ENCODE data around the gene CIART.
"Not testable (repeated sequence)": the region's sequence is repeated elsewhere in the genome, so short reads cannot be mapped to it uniquely, and the experiment has no call there.

CIART gene

GRCh38 chr1:150302902-150303301 is 20.5 kb downstream of the CIART start:
- POLR2A ChIA-PET (ENCODE audit: low non-redundant PET), result no interaction called here
- H3K27ac ChIP-seq, result no peak overlapping the region
- CTCF ChIA-PET, result no interaction called here
- DNase-seq (ENCODE audit: low spot score), result no peak
- TF ChIP-seq, protein P1, sequence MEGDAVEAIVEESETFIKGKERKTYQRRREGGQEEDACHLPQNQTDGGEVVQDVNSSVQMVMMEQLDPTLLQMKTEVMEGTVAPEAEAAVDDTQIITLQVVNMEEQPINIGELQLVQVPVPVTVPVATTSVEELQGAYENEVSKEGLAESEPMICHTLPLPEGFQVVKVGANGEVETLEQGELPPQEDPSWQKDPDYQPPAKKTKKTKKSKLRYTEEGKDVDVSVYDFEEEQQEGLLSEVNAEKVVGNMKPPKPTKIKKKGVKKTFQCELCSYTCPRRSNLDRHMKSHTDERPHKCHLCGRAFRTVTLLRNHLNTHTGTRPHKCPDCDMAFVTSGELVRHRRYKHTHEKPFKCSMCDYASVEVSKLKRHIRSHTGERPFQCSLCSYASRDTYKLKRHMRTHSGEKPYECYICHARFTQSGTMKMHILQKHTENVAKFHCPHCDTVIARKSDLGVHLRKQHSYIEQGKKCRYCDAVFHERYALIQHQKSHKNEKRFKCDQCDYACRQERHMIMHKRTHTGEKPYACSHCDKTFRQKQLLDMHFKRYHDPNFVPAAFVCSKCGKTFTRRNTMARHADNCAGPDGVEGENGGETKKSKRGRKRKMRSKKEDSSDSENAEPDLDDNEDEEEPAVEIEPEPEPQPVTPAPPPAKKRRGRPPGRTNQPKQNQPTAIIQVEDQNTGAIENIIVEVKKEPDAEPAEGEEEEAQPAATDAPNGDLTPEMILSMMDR (conservative IDR thresholded peaks at IDR 0.05; ENCODE audit: low read depth), result no peak

DNA sequence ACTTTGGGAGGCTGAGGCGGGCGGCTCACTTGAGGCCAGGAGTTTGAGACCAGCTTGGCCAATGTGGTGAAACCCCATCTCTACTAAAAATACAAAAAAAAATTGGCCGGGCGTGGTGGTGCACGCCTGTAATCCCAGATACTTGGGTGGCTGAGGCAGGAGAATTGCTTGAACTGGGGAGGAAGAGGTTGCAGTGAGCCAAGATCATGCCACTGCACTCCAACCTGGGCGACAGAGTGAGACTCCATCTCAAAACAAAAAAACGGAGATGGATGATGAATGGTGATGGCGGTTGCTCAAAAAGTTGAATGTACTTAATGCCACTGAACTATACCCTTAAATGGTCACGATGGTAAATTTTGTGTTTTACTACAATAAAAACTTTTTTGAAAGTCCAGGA is 26.2 kb downstream of the CIART start:
- H3K27ac ChIP-seq; DNase-seq (ENCODE audit: low spot score); CTCF ChIA-PET; POLR2A ChIA-PET (ENCODE audit: low non-redundant PET): not testable (repeated sequence)

DNA sequence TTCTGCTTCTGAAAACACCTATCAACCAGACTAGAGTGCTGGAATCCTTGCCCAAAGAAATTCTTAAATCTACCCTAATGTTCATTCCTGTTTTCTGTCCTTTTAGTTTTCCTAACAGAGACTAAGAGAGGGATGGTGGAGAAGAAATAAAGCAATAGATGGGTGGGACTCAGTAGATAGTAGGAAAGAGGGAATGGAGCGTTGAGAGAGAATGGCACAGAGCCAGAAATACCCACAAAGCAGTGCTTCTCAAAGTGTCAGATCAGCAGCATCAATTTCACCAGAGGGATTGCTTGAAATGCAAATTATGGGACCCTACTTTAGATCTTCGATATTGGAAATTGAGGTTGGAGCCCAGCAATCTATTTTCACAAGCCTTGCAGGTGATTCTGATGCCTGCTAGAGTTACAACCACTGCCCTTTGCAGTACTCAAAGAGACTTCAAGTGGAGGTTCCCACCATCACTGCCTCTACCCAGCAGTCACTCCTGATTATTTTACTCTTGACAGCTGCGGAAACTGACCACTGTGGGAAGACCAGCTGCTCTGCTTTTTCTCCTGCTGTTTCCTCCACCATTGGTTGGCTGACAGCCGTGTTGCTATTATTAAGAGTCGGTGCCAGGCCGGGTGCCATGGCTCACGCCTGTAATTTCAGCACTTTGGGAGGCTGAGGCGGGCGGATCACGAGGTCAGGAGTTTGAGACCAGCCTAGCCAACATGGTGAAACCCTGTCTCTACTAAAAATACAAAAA is 27.6 kb downstream of the CIART start:
- TF ChIP-seq, protein P1 (conservative IDR thresholded peaks at IDR 0.05; ENCODE audit: low read depth), result no peak
- H3K27ac ChIP-seq, result 0 out of 2 replicates have a peak overlapping the region, but pooled peaks have one; percentile 12
- CTCF ChIA-PET, result no interaction called here
- POLR2A ChIA-PET (ENCODE audit: low non-redundant PET), result no interaction called here
- DNase-seq (ENCODE audit: low spot score), result no peak

DNA sequence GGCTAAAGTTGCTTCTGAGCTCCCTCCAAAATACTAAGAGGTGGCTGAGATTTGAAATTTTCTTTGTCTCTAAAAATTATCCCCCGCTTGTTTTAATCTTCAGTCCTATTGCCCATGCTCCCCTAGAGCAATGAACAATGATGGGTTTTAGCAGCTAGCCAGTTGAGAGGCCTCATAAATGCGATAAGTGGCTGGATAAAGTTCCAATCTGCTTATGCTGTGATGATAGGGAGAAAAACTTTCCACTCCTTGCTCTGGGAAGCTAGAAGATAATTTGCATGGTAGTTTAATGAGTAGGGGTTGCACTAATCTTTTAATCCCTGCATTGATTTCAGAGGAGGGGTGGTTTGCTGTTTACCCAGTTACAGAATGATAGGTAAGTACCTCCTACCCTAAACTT is 29.4 kb downstream of the CIART start:
- POLR2A ChIA-PET (ENCODE audit: low non-redundant PET), result no interaction called here
- TF ChIP-seq, protein P1 (conservative IDR thresholded peaks at IDR 0.05; ENCODE audit: low read depth), result no peak
- DNase-seq (ENCODE audit: low spot score), result no peak
- no peak overlapping the region for H3K27ac ChIP-seq
- CTCF ChIA-PET, result no interaction called here

GRCh38 chr1:150314691-150315090 is 32.3 kb downstream of the CIART start:
- DNase-seq (ENCODE audit: low spot score); CTCF ChIA-PET; H3K27ac ChIP-seq: not testable (repeated sequence)
- POLR2A ChIA-PET (ENCODE audit: low non-redundant PET), result interaction anchor here (0.6 kb wide), 1 partner anchor 23 kb away, joined by 3 read pairs; no protein-coding TSS in a partner anchor

DNA sequence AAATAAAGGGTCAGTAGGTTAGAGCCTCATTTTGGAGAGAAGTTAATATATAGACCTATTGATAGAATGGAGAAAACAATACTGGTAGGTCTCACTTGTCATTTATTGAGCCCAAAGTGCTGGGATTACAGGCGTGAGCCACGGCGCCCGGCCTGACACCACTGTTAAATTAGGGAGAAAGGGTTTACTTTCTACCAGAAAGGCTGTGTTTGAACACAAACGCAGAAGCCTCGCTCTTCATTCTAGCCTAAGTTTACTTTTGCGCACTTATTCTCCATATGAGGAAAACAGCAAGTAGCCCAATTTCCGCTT is 38.3 kb downstream of the CIART start:
- DNase-seq (ENCODE audit: low spot score), result no peak
- ChIA-PET CTCF (interaction anchor here (0.6 kb wide), 1 partner anchor 638 kb away, joined by 3 read pairs; no protein-coding TSS in a partner anchor), POLR2A (ENCODE audit: low non-redundant PET) (interaction anchor here (0.5 kb wide), 1 partner anchor 253 kb away, joined by 3 read pairs; no protein-coding TSS in a partner anchor)
- H3K27ac ChIP-seq, result peak overlapping the region; percentile 88
- TF ChIP-seq, protein P1 (conservative IDR thresholded peaks at IDR 0.05; ENCODE audit: low read depth), result no peak

DNA sequence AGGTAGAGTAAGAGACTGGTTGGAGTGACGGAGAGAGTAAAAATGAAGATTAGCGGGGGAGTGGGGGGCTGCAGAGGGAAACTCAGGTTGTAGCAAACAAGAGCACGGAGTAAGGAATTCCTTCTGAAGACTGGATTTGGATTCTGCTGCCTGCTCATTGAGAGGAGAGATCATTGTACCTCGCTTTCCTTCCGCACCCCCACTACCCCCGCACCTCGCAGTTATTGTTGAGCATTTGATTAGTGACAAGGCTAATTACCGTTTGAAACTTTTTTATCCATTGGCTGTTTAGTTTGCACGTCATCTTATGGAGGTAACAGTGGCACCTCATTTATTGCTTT is 39.4 kb downstream of the CIART start:
- POLR2A ChIA-PET (ENCODE audit: low non-redundant PET), result no interaction called here
- TF ChIP-seq, protein P1 (conservative IDR thresholded peaks at IDR 0.05; ENCODE audit: low read depth), result no peak
- CTCF ChIA-PET, result no interaction called here
- H3K27ac ChIP-seq, result peak overlapping the region; percentile 88
- DNase-seq (ENCODE audit: low spot score), result no peak

DNA sequence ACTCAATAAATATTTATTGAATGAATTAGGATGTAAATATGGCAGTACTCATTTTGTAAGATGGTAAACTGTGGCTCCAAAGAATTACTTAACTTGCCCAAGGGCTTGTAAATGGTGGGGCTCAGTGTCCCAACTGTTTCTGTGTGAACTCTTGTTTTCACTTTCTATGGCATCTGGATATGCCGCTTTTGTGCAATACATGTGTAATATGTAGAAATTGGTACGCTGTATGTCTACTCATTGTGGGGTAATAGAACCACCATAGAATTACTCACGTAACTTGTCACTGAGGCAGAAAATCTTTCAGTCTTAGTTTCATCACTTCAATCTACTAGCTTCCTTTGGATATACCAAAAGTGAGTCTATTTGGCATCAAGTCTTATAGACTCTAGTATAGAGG is 40.0 kb downstream of the CIART start:
- ChIA-PET POLR2A (ENCODE audit: low non-redundant PET) (no interaction called here), CTCF (no interaction called here)
- TF ChIP-seq, protein P1 (conservative IDR thresholded peaks at IDR 0.05; ENCODE audit: low read depth), result no peak
- H3K27ac ChIP-seq, result no peak overlapping the region
- peak; percentile 20 for DNase-seq (ENCODE audit: low spot score)

All from RWPE1 (cell line).